ENCODE results near the gene SRSF9.
A peak's percentile ranks its signal among the peaks of the same experiment; 100 is the strongest.
"Not testable (repeated sequence)": the region's sequence is repeated elsewhere in the genome, so short reads cannot be mapped to it uniquely, and the experiment has no call there.

Gene SRSF9, protein sequence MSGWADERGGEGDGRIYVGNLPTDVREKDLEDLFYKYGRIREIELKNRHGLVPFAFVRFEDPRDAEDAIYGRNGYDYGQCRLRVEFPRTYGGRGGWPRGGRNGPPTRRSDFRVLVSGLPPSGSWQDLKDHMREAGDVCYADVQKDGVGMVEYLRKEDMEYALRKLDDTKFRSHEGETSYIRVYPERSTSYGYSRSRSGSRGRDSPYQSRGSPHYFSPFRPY

DNA sequence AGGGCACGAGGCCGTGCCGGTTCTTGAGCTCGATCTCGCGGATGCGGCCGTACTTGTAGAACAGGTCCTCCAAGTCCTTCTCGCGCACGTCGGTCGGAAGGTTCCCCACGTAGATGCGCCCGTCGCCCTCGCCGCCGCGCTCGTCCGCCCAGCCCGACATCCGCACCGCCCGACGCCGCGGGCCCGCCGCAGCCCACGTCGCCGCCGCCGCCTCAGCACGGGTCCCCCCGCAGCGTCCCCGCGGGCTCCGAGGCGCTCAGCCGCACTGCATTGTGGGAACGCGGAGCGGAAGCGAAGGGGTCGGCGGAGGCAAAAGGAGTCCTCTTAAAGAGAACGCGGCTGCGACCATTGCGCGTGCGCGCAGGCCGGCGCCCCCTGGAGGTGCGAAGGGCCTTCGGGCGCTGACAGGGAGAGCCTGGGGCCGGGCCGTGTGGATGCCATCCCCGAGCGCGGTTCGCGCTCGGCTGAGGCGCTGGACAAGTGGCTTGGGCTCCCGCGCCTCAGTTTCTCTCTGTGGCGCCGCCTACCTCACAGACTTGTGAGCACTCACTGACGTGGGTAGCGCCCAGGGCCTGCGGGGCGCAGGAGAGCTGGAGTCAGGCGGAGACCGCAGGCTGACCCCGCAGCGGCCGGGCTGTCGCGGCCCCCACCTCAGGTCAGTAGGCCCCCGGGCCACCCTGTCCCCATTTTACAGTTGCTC lies at the start of gene SRSF9:
Gene SRSF9, minus strand, starts transcription at position 299 of the 700 bp plus-strand sequence. Its CDS starts 139 bp downstream, at position 160.
- peak; percentile 97 to 99 for DNase-seq (ENCODE audit: low read depth in 2 of 2)
- TF ChIP-seq CTCF (IDR thresholded peaks at IDR 0.05; ENCODE audit: low read depth, low read length): peak; percentile 80
- peak within 1 kb of the TSS; percentile 94 to 96 for H3K4me3 ChIP-seq (replicated peaks in 1 of 2; ENCODE audit: low read depth in 2 of 2, low read length in 2 of 2)

GRCh38 chr12:120519324-120519723 lies 49.8 kb upstream of the SRSF9 start:
- not testable (repeated sequence) for DNase-seq (ENCODE audit: low read depth in 2 of 2)

GRCh38 chr12:120515496-120515895 lies 45.9 kb upstream of the SRSF9 start:
- no peak for TF ChIP-seq CTCF (IDR thresholded peaks at IDR 0.05; ENCODE audit: low read depth, low read length)
- no peak overlapping the region for H3K4me3 ChIP-seq (replicated peaks in 1 of 2; ENCODE audit: low read depth in 2 of 2, low read length in 2 of 2)
- DNase-seq (ENCODE audit: low read depth in 2 of 2): no peak

More at GRCh38 chr12:120519324-120519723, 49.8 kb upstream of the SRSF9 start:
- not testable (repeated sequence) for H3K4me3 ChIP-seq (replicated peaks in 1 of 2; ENCODE audit: low read depth in 2 of 2, low read length in 2 of 2)

DNA sequence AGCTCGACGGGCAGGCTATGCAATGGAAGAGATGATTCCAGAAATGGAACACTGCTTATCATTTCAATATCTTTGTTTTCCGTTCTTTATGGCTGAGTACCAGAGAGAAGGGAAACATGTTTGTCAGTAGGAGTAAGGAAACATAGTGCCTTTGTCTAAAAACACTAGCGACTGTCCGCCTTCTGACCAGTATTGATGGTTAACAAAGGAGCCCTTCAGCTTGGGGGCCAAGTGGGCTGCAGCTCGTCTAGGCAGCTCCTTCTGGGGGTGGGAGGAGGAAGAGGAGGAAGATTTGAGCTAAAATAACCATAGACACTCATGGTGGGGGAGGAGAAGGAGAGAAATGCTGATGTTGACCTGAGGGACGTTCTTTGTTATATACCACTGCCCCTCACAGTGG lies 44.5 kb upstream of the SRSF9 start:
- TF ChIP-seq CTCF (IDR thresholded peaks at IDR 0.05; ENCODE audit: low read depth, low read length): no peak
- DNase-seq (ENCODE audit: low read depth in 2 of 2): no peak
- H3K4me3 ChIP-seq (replicated peaks in 1 of 2; ENCODE audit: low read depth in 2 of 2, low read length in 2 of 2): no peak overlapping the region

DNA sequence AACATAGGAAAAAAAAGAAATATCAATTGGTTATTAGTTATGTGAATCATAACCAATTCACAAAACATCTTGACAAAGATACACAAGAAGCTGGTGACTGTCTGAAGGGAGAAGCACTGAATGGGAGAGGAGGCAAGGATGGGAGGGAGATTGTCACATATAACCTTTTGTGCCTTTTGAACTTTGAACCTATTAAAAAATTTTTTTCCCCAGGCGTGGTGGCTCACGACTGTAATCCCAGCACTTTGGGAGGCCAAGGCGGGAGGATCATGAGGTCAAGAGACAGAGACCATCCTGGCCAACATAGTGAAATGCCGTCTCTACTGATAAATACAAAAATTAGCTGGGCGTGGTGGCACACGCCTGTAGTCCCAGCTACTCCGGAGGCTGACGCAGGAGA lies 39.0 kb upstream of the SRSF9 start:
- no peak overlapping the region for H3K4me3 ChIP-seq (replicated peaks in 1 of 2; ENCODE audit: low read depth in 2 of 2, low read length in 2 of 2)
- DNase-seq (ENCODE audit: low read depth in 2 of 2): no peak
- no peak for TF ChIP-seq CTCF (IDR thresholded peaks at IDR 0.05; ENCODE audit: low read depth, low read length)

GRCh38 chr12:120504587-120504986 lies 35.0 kb upstream of the SRSF9 start:
- no peak overlapping the region for H3K4me3 ChIP-seq (replicated peaks in 1 of 2; ENCODE audit: low read depth in 2 of 2, low read length in 2 of 2)
- no peak for DNase-seq (ENCODE audit: low read depth in 2 of 2)
- TF ChIP-seq CTCF (IDR thresholded peaks at IDR 0.05; ENCODE audit: low read depth, low read length): no peak

DNA sequence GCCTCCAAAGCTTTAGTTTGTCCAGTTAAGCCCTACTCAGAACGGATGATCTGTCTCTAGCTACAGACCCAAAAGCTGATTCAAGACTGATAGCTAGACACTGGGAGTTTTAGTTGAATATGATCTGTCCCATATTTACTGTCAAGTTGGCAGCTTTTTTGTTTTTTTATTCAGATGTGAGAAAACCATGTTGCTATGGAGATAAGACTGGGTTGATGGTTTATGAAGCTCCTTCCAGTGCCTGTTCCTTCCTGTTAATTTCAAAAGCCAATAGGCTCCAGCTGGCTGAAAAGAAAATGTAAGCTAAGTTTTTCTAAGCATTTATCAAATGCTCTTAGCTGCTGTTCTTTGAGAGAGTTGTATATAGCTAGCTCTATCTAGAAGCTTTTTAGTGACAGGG lies 31.0 kb upstream of the SRSF9 start:
- DNase-seq (ENCODE audit: low read depth in 2 of 2): peak; percentile 14 to 30
- no peak overlapping the region for H3K4me3 ChIP-seq (replicated peaks in 1 of 2; ENCODE audit: low read depth in 2 of 2, low read length in 2 of 2)
- TF ChIP-seq CTCF (IDR thresholded peaks at IDR 0.05; ENCODE audit: low read depth, low read length): no peak
